ENCODE results near the gene TMEM60.
A peak's percentile ranks its signal among the peaks of the same experiment; 100 is the strongest.

TMEM60 gene

DNA sequence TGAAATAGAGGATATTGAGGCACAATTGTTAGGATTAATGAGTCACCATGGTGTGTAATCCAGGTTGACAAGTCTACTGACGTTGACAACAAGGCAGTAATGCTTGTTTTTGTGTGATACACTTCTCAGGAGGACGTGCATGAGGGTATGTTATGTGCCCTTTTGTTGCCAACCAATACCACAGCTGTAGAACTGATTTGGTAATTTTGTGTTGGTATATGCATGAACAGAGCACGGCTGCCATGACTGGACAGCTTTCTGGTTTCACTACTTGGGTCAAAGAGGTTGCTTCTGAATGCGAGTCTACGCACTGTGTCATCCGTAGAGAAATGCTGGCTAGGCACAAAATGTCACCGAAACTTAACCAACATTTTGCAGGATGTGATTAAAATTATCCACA lies 33.2 kb upstream of the TMEM60 start:
- H3K27me3 ChIP-seq (replicated peaks; ENCODE audit: control insufficient read depth, insufficient read depth, low read length, poor library complexity, severe bottlenecking), result no peaks in the 10 kb centered on the region
- no peak overlapping the region for H3K27ac ChIP-seq (ENCODE audit: insufficient read depth, low read length, poor library complexity, severe bottlenecking)
- H3K9me3 ChIP-seq (ENCODE audit: control insufficient read depth, low read length), result no peaks in the 10 kb centered on the region
- peaks cover 28% of the 10 kb centered on the region for H3K4me1 ChIP-seq (ENCODE audit: control insufficient read depth, insufficient read depth, low read length, poor library complexity, severe bottlenecking)
- DNase-seq, result no peak
- no peaks in the 10 kb centered on the region for H3K36me3 ChIP-seq (ENCODE audit: control insufficient read depth, insufficient read depth, low read length)
- H3K4me3 ChIP-seq (ENCODE audit: insufficient read depth, low read depth, low read length, poor library complexity, severe bottlenecking), result peak overlapping the region; percentile 22

DNA sequence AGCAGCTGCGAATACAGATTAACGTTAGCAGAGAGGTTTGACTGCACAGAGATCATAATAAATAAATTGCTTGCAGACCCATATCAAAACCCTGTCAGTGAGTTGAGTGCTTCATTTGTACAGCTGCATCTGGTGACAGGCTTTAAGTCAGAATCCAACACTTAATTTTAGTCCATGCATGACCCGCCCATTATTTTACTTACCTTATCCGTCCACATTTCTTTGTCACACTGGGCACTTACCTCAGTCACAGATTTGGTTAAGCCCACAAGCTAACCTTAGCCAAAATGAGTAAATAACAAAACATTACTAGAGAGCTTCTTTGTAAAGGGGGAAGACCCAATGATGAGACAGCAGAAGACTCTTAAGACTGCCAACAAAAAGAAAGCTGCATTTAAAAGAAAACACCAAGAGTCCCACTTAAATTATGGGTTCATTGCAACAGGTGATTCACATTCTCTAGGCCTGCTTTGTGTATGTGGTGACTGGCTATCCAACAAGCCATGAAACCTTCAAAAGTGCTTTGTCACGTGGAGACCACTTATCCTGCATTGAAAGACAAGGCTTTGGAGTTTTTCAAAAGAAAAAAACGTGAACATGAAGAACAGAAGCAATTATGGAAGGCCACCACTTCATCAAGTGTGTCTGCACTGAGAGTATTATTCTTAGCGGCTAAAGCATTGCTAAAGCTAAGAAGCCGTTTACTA lies 32.6 kb upstream of the TMEM60 start:
- H3K4me3 ChIP-seq (ENCODE audit: insufficient read depth, low read depth, low read length, poor library complexity, severe bottlenecking), result no peak overlapping the region

DNA sequence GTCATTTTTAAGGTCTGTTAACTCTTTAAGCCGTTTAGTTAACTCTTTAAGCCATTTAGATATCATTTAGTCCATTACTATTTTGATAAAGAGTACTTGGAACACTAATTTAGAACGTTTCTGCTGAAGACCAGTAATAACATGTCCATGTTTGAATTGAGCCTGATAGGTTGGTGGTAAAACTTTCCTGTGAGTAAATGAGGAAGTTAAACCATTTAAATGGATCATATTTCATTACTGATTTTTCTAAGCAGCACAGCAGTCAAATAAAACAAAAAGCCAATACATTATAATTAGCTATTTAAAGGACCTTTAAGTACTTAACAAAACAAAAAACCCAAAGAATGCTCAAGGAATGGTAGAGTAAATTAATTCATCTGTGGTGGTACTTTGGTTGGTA lies 29.8 kb upstream of the TMEM60 start:
- H3K27ac ChIP-seq (ENCODE audit: insufficient read depth, low read length, poor library complexity, severe bottlenecking), result no peak overlapping the region
- peaks cover 22% of the 10 kb centered on the region for H3K4me1 ChIP-seq (ENCODE audit: control insufficient read depth, insufficient read depth, low read length, poor library complexity, severe bottlenecking)
- no peaks in the 10 kb centered on the region for H3K9me3 ChIP-seq (ENCODE audit: control insufficient read depth, low read length)
- no peaks in the 10 kb centered on the region for H3K27me3 ChIP-seq (replicated peaks; ENCODE audit: control insufficient read depth, insufficient read depth, low read length, poor library complexity, severe bottlenecking)
- no peak for DNase-seq
- no peak overlapping the region for H3K4me3 ChIP-seq (ENCODE audit: insufficient read depth, low read depth, low read length, poor library complexity, severe bottlenecking)
- H3K36me3 ChIP-seq (ENCODE audit: control insufficient read depth, insufficient read depth, low read length), result no peaks in the 10 kb centered on the region

More for the DNA sequence above, 32.6 kb upstream of the TMEM60 start:
- no peaks in the 10 kb centered on the region for H3K36me3 ChIP-seq (ENCODE audit: control insufficient read depth, insufficient read depth, low read length)
- no peak for DNase-seq
- no peaks in the 10 kb centered on the region for H3K9me3 ChIP-seq (ENCODE audit: control insufficient read depth, low read length)
- H3K4me1 ChIP-seq (ENCODE audit: control insufficient read depth, insufficient read depth, low read length, poor library complexity, severe bottlenecking), result peaks cover 30% of the 10 kb centered on the region
- no peak overlapping the region for H3K27ac ChIP-seq (ENCODE audit: insufficient read depth, low read length, poor library complexity, severe bottlenecking)
- no peaks in the 10 kb centered on the region for H3K27me3 ChIP-seq (replicated peaks; ENCODE audit: control insufficient read depth, insufficient read depth, low read length, poor library complexity, severe bottlenecking)

DNA sequence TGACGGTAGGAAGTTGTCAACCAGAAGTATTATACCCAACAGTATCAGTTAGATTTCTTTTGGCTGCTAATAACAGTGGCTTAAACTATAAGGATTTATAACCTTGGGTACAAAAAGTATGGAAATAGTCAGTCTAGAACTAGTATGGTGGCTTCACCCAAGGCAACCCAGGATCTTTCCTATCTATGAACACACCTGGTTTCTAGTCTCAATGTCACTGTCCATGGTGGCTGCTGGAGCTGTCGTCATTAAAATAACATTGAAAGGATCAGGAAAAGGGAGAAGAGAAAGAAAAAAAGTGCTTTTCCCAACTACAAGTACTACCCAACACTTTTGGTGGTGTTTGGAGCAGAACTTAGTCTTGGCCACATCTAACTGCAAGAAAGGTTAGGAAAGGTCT lies 28.1 kb upstream of the TMEM60 start:
- peaks cover 13% of the 10 kb centered on the region for H3K4me1 ChIP-seq (ENCODE audit: control insufficient read depth, insufficient read depth, low read length, poor library complexity, severe bottlenecking)
- H3K4me3 ChIP-seq (ENCODE audit: insufficient read depth, low read depth, low read length, poor library complexity, severe bottlenecking), result no peak overlapping the region
- no peak for DNase-seq
- peaks cover 5% of the 10 kb centered on the region for H3K36me3 ChIP-seq (ENCODE audit: control insufficient read depth, insufficient read depth, low read length)
- no peak overlapping the region for H3K27ac ChIP-seq (ENCODE audit: insufficient read depth, low read length, poor library complexity, severe bottlenecking)
- peaks cover 3% of the 10 kb centered on the region for H3K9me3 ChIP-seq (ENCODE audit: control insufficient read depth, low read length)
- H3K27me3 ChIP-seq (replicated peaks; ENCODE audit: control insufficient read depth, insufficient read depth, low read length, poor library complexity, severe bottlenecking), result no peaks in the 10 kb centered on the region

DNA sequence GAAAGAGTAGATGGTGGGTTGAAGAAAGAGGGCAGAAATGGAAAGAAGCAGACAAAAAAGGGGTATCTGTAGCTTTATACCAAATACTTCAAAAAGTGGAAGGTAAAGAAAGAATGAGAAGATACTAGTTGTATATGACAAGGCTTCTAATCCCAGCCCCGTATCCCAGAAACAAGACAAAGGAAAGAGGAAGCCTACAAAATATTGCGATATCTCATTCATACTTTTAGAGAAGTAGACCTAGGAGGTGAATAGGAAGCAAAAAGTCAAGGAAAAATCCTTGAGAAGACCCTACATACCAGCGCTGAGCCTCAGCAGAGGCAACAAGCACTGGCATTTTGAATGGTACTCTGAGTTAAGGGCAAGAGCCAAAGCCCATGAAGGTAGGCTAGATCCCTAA lies 26.9 kb upstream of the TMEM60 start:
- no peak overlapping the region for H3K27ac ChIP-seq (ENCODE audit: insufficient read depth, low read length, poor library complexity, severe bottlenecking)
- peaks cover 10% of the 10 kb centered on the region for H3K4me1 ChIP-seq (ENCODE audit: control insufficient read depth, insufficient read depth, low read length, poor library complexity, severe bottlenecking)
- peaks cover 5% of the 10 kb centered on the region for H3K36me3 ChIP-seq (ENCODE audit: control insufficient read depth, insufficient read depth, low read length)
- H3K27me3 ChIP-seq (replicated peaks; ENCODE audit: control insufficient read depth, insufficient read depth, low read length, poor library complexity, severe bottlenecking), result no peaks in the 10 kb centered on the region
- no peak overlapping the region for H3K4me3 ChIP-seq (ENCODE audit: insufficient read depth, low read depth, low read length, poor library complexity, severe bottlenecking)
- DNase-seq, result no peak
- peaks cover 9% of the 10 kb centered on the region for H3K9me3 ChIP-seq (ENCODE audit: control insufficient read depth, low read length)

DNA sequence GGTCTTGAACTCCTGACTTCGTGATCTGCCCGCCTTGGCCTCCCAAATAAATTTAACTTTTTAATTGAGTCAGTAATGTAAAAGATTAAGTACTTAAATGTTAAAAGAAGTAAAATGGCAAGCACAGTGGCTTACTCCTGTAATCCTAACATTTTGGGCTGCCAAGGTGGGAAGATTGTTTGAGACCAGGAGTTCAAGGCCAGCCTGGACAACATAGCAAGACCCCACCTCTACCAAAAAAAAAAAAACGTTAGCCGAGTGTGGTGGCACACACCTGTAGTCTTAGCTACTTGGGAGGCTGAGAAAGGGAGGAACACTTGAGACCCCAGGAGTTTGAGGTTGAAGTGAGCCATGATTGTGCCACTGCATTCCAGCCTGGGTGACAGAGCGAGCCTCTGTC lies 26.4 kb upstream of the TMEM60 start:
- no peak for DNase-seq
- H3K4me1 ChIP-seq (ENCODE audit: control insufficient read depth, insufficient read depth, low read length, poor library complexity, severe bottlenecking), result peaks cover 10% of the 10 kb centered on the region
- H3K9me3 ChIP-seq (ENCODE audit: control insufficient read depth, low read length), result peaks cover 9% of the 10 kb centered on the region
- H3K36me3 ChIP-seq (ENCODE audit: control insufficient read depth, insufficient read depth, low read length), result peaks cover 5% of the 10 kb centered on the region
- no peak overlapping the region for H3K4me3 ChIP-seq (ENCODE audit: insufficient read depth, low read depth, low read length, poor library complexity, severe bottlenecking)
- no peak overlapping the region for H3K27ac ChIP-seq (ENCODE audit: insufficient read depth, low read length, poor library complexity, severe bottlenecking)
- no peaks in the 10 kb centered on the region for H3K27me3 ChIP-seq (replicated peaks; ENCODE audit: control insufficient read depth, insufficient read depth, low read length, poor library complexity, severe bottlenecking)

DNA sequence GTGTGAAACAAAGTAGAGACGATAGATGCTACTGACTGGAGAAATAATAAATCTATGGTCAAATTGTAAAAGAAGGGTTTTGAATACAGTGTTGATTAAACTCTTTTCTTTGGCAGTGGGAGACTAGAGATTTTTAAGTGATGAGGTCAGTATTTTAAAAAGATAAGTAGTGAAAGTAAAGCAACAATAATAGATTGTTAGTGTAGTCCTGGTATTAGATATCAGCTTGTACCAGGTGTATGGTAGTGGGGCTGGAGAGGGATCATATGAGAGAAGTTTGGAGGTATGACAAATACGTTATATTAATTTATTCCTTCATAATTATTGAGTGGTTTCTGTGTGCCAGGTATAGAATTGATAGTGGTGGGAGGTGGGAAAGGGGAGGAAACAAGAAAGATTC lies 25.6 kb upstream of the TMEM60 start:
- no peak overlapping the region for H3K27ac ChIP-seq (ENCODE audit: insufficient read depth, low read length, poor library complexity, severe bottlenecking)

DNA sequence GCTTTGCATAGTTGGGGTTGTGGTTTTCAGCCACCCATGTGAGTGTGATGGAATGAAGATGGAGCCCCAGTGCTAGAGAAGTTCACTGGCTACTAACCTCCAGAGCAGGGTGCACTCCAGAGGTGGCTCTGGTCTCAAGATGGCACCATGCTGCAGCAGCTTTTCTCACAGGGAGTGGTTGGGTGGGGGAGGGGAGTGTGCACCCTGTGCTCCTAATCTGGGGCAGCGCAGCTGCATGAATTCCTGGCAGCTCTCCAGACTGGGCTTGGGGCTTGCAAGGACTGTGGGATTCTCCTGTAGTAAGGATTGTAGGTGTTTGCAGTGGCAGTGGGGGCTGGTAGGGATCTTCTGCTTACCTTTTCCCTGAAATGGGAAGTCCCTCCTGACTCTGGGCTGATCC lies 24.0 kb upstream of the TMEM60 start:
- Histone ChIP-seq H3K9me3 (ENCODE audit: control insufficient read depth, low read length) (peaks cover 9% of the 10 kb centered on the region), H3K27me3 (replicated peaks; ENCODE audit: control insufficient read depth, insufficient read depth, low read length, poor library complexity, severe bottlenecking) (no peaks in the 10 kb centered on the region), H3K27ac (ENCODE audit: insufficient read depth, low read length, poor library complexity, severe bottlenecking) (no peak overlapping the region), H3K4me1 (ENCODE audit: control insufficient read depth, insufficient read depth, low read length, poor library complexity, severe bottlenecking) (peaks cover 4% of the 10 kb centered on the region), H3K4me3 (ENCODE audit: insufficient read depth, low read depth, low read length, poor library complexity, severe bottlenecking) (no peak overlapping the region), H3K36me3 (ENCODE audit: control insufficient read depth, insufficient read depth, low read length) (peaks cover 5% of the 10 kb centered on the region)
- no peak for DNase-seq

More for the DNA sequence above, 25.6 kb upstream of the TMEM60 start:
- Histone ChIP-seq H3K36me3 (ENCODE audit: control insufficient read depth, insufficient read depth, low read length) (peaks cover 5% of the 10 kb centered on the region), H3K27me3 (replicated peaks; ENCODE audit: control insufficient read depth, insufficient read depth, low read length, poor library complexity, severe bottlenecking) (no peaks in the 10 kb centered on the region), H3K4me1 (ENCODE audit: control insufficient read depth, insufficient read depth, low read length, poor library complexity, severe bottlenecking) (peaks cover 10% of the 10 kb centered on the region), H3K9me3 (ENCODE audit: control insufficient read depth, low read length) (peaks cover 9% of the 10 kb centered on the region), H3K4me3 (ENCODE audit: insufficient read depth, low read depth, low read length, poor library complexity, severe bottlenecking) (no peak overlapping the region)
- DNase-seq, result no peak

DNA sequence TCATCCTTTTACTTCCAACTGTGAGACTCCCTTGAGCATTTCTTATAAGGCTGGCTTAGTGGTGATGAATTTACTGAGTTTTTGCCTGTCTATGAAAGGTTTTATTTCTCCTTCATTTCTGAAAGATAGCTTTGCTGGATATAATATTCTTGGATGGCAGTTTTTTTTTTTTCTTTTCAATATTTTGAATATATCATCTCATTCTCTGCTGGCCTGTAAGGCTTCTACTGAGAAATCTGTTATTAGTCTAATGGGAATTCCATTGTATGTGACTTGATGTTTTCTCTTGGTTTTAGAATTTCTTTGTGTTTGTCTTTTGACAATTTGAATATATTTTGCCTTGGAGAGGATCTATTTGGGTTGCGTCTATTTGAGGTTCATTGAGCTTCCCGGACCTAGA lies 22.7 kb upstream of the TMEM60 start:
- H3K36me3 ChIP-seq (ENCODE audit: control insufficient read depth, insufficient read depth, low read length), result peaks cover 8% of the 10 kb centered on the region
- no peak overlapping the region for H3K4me3 ChIP-seq (ENCODE audit: insufficient read depth, low read depth, low read length, poor library complexity, severe bottlenecking)
- H3K9me3 ChIP-seq (ENCODE audit: control insufficient read depth, low read length), result peaks cover 9% of the 10 kb centered on the region
- H3K27ac ChIP-seq (ENCODE audit: insufficient read depth, low read length, poor library complexity, severe bottlenecking), result no peak overlapping the region
- DNase-seq, result no peak
- H3K4me1 ChIP-seq (ENCODE audit: control insufficient read depth, insufficient read depth, low read length, poor library complexity, severe bottlenecking), result no peaks in the 10 kb centered on the region
- no peaks in the 10 kb centered on the region for H3K27me3 ChIP-seq (replicated peaks; ENCODE audit: control insufficient read depth, insufficient read depth, low read length, poor library complexity, severe bottlenecking)

DNA sequence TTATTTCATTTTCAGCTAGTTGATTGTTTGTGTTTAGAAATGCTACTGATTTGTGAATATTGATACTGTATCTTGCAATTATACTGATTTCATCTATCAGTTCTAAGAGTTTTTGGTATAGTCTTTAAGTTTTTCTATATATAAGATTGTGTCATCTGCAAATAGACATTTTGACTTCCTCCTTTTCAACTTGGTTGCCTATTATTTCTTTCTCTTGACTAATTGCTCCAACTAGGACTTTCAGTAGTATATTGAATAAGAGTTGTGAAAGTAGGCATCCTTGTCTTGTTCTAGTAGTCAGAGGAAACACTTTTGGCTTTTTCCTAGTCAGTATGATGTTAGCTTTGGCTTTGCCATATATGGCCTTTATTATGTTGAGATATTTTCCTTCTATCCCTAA lies 20.8 kb upstream of the TMEM60 start:
- Histone ChIP-seq H3K9me3 (ENCODE audit: control insufficient read depth, low read length) (peaks cover 9% of the 10 kb centered on the region), H3K27me3 (replicated peaks; ENCODE audit: control insufficient read depth, insufficient read depth, low read length, poor library complexity, severe bottlenecking) (no peaks in the 10 kb centered on the region), H3K36me3 (ENCODE audit: control insufficient read depth, insufficient read depth, low read length) (peaks cover 8% of the 10 kb centered on the region), H3K4me1 (ENCODE audit: control insufficient read depth, insufficient read depth, low read length, poor library complexity, severe bottlenecking) (no peaks in the 10 kb centered on the region), H3K4me3 (ENCODE audit: insufficient read depth, low read depth, low read length, poor library complexity, severe bottlenecking) (no peak overlapping the region), H3K27ac (ENCODE audit: insufficient read depth, low read length, poor library complexity, severe bottlenecking) (no peak overlapping the region)
- DNase-seq, result no peak
